HUES6 (cell line): Measurements from ENCODE around the gene UNC13B.

Source experiments
- H3K27ac ChIP-seq: 2 replicates; pipeline ENCODE4 v1.7.0; 2013; ENCODE audit warnings: low read depth, mild to moderate bottlenecking, low read length, inconsistent platforms
- H3K27me3 ChIP-seq: 2 replicates; pipeline ENCODE4 v1.6.1; 2013; ENCODE audit warnings: low read length; ENCODE audit not compliant: control insufficient read depth, insufficient read depth
- H3K36me3 ChIP-seq: 2 replicates; pipeline ENCODE4 v1.6.1; 2013; ENCODE audit warnings: low read length; ENCODE audit not compliant: control insufficient read depth, insufficient read depth
- H3K4me1 ChIP-seq: 2 replicates; pipeline ENCODE4 v1.6.1; 2013; ENCODE audit warnings: low read length; ENCODE audit not compliant: control insufficient read depth, insufficient read depth
- H3K4me3 ChIP-seq: 2 replicates; pipeline ENCODE4 v1.5.1; 2013; ENCODE audit warnings: low read depth, low read length
- H3K9ac ChIP-seq: one replicate; pipeline ENCODE4 v1.6.1; 2013; ENCODE audit warnings: mild to moderate bottlenecking, low read length
- H3K9me3 ChIP-seq: 2 replicates; pipeline ENCODE4 v1.6.1; 2013; ENCODE audit warnings: low read depth, low read length; ENCODE audit not compliant: control insufficient read depth, insufficient read depth

Gene UNC13B

DNA sequence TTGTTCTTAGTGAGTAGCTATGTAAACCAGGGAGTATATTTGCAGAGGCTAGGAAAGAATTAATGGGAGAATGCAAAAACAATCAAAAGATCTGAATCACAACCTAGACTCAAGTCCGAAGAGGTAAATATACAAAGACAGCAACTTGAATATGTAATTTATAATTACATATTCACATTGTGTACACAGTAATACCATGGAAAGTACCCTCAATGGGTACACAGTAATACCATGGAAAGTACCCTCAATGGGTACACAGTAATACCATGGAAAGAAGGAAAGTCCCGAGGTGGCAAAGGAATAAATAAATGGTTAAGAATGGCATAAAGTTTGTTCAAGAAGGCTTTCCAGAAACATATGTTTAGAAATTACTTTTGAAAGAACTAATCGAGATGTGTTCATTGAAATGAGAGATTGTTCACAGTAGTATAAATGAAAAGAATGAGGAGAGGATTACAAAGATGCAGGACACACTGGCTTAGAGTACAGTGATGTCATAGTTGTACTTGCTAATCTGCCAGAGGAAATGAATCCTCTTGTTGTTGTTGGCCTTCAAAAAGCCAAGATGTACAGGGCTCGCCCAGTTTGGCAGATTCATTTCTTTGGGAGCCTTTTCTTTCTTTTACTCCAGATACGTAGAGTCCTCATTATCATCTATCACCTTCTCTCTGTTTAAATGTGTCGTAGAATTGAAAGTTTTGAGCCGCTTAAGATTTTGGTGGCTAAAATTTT, 116.0 kb downstream of the UNC13B start:
- H3K4me1 ChIP-seq = no peaks in the 10 kb centered on the region
- H3K9me3 ChIP-seq = no peaks in the 10 kb centered on the region
- H3K36me3 ChIP-seq = no peaks in the 10 kb centered on the region
- H3K27ac ChIP-seq = no peak overlapping the region
- no peak overlapping the region for H3K9ac ChIP-seq
- no peaks in the 10 kb centered on the region for H3K27me3 ChIP-seq
- H3K4me3 ChIP-seq = no peak overlapping the region

DNA sequence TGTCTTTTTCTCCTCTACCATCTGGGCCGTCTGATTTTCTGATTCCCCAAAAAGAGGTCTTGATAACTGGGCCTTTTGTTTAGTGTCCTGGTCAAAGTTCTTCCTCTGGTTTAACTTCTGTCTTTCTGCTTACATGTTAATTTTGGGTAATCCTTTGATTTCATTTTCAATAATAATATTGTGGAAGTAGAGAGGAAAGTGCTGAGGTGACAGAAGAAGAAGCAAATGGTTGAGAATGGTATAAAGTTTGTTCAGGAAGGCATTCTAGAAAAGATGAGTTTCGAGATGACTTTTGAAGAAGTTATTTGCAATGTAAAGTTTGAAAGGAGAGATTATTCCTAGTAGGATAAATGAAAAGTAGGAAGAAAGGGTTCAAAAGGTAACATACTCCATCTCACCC, 118.1 kb downstream of the UNC13B start:
- Histone ChIP-seq H3K27me3 (no peaks in the 10 kb centered on the region), H3K36me3 (no peaks in the 10 kb centered on the region), H3K9me3 (no peaks in the 10 kb centered on the region), H3K4me3 (no peak overlapping the region), H3K27ac (no peak overlapping the region), H3K4me1 (no peaks in the 10 kb centered on the region), H3K9ac (no peak overlapping the region)

DNA sequence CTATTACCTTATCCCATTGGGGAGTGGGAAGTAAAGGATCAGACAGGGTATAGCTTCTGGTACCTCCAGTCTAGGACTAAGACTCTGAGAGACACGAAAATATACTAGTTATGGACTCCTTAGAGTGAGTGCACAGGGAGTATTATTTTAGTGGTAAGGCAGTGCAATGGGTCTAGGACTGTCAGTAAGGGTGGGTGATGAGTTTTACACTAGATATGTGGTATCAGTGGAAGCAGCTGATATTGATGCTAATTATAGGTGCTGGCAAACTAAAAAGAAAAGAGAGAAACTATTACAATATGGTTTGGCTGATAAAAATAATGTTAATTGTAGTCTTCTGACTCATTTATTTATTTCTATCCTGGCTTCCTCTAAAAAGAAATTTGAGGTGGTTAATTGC, 118.6 kb downstream of the UNC13B start:
- H3K4me1 ChIP-seq = no peaks in the 10 kb centered on the region
- no peak overlapping the region for H3K9ac ChIP-seq
- no peaks in the 10 kb centered on the region for H3K36me3 ChIP-seq
- H3K4me3 ChIP-seq = no peak overlapping the region
- H3K27ac ChIP-seq = no peak overlapping the region
- no peaks in the 10 kb centered on the region for H3K27me3 ChIP-seq
- no peaks in the 10 kb centered on the region for H3K9me3 ChIP-seq

DNA sequence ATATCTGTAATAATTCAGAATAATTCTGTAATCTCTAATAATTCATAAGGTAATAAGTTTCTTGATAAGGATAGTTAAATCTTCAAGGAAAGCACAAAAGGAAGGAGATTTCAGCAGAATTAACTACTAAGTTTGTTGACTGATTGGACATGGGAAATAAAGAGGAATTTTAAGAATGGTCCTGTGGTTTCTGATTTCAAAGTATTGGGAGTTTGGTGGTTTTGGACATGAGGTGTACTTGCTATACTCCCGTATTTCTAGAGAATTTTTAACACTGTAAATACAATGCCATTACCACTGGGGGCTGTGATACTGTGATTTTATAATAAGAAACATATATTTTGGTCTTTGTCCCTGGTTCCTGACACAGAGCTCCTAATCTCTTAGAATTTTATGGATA, 123.9 kb downstream of the UNC13B start:
- H3K27me3 ChIP-seq = no peaks in the 10 kb centered on the region
- H3K27ac ChIP-seq = no peak overlapping the region
- H3K4me3 ChIP-seq = no peak overlapping the region
- H3K36me3 ChIP-seq = no peaks in the 10 kb centered on the region
- no peaks in the 10 kb centered on the region for H3K9me3 ChIP-seq
- H3K4me1 ChIP-seq = no peaks in the 10 kb centered on the region
- no peak overlapping the region for H3K9ac ChIP-seq

DNA sequence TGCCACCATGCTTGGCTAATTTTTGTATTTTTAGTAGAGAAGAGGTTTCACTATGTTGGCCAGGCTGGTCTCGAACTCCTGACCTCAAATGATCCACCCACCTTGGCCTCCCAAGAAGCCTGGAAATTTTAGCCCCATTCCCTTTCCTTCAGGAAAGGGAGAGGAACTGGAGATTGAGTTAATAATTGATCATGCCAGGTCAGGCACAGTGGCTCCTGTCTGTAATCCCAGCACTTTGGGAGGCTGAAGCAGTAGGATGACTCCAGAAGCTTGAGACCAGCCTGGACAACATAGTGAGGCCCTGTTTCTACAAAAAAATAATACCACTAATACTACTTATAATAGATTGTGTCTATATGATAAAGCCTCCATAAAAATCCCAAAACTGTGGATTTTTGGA, 124.6 kb downstream of the UNC13B start:
- Histone ChIP-seq H3K27ac (no peak overlapping the region), H3K9ac (no peak overlapping the region), H3K36me3 (no peaks in the 10 kb centered on the region), H3K9me3 (no peaks in the 10 kb centered on the region), H3K27me3 (no peaks in the 10 kb centered on the region), H3K4me3 (no peak overlapping the region), H3K4me1 (no peaks in the 10 kb centered on the region)

DNA sequence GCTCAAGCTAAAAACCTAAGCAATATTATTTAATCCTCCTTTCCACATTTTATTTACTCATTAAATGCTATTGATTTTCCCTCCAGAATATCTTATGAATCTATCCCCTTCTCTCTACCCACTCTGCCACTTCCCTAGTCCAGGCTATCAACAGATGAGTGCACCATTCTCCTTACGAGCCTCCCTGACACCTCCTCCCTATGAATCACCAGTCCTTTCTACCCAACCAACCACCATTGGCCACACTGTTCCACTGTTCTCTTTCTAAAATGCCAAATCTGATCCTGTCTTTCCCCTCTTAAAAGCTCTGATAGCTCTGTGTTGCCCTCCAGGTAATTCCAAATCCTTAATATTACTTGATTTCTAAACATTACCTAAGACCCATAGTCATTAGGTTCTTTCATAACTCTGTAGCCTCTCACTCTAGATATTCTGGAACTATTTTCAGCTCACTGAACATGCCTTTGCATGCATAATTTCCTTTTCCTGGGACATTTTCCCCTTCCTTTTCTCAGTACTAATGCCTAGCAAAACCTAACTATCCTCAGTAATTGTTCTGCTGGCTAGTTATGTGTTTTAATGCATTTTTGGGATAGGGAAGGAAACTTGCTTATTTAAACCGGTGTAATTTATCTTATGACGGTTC, 126.3 kb downstream of the UNC13B start:
- no peaks in the 10 kb centered on the region for H3K36me3 ChIP-seq
- no peak overlapping the region for H3K9ac ChIP-seq
- H3K4me3 ChIP-seq = no peak overlapping the region
- H3K27me3 ChIP-seq = no peaks in the 10 kb centered on the region
- H3K4me1 ChIP-seq = no peaks in the 10 kb centered on the region
- no peak overlapping the region for H3K27ac ChIP-seq
- no peaks in the 10 kb centered on the region for H3K9me3 ChIP-seq

DNA sequence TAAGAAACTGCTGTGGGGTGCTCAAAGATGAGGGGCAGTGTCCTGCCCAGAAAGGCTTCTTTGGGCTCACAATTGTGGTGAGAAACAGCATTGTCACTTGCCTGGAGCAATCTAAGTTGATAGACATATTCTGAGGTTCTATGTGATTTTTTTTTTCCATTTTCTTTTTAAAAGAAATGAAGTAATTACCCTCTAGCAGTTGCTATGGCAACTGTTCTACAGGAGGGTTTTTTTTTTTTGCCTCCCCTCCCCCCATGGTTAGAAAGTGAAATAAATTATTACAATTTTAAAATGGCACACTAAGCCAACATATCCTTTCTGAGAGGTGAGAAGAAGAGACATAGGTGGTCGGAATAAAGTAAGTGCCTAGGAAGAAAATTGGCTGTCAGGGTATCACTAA, 127.0 kb downstream of the UNC13B start:
- H3K4me1 ChIP-seq = no peaks in the 10 kb centered on the region; the same call in 1 of the 2 replicates
- no peak overlapping the region for H3K4me3 ChIP-seq
- H3K27me3 ChIP-seq = no peaks in the 10 kb centered on the region
- no peak overlapping the region for H3K9ac ChIP-seq
- no peaks in the 10 kb centered on the region for H3K9me3 ChIP-seq
- H3K36me3 ChIP-seq = no peaks in the 10 kb centered on the region
- H3K27ac ChIP-seq = no peak overlapping the region

DNA sequence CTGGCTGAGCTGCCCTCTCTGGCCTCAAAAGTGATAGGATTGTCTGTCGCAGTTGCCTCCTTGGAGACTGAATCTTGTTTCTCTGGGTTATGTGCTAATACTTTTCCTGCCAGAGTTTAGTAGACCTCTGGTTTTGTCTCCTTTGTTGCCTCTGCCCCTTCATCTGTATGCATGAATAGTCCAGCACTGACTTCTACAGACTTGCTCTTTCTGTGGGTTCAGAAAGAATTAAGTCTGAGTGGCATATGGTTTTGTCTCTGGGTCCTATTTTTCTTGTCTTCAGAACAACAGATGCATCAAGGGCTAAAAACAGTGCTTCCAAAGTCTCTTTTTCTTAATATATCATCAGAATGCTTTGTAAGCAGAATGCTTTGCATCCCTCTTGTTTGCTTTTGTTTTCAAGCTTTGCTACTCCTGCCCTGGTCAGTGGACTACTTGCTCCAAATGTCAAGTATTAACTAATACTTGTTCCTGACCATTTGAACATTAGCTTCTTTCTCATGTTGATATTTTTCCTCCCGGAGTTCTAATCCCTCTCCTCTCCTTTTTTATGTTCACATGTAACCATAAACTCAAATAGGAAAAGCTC, 131.7 kb downstream of the UNC13B start:
- Histone ChIP-seq H3K9ac (no peak overlapping the region), H3K27me3 (no peaks in the 10 kb centered on the region), H3K4me3 (no peak overlapping the region), H3K4me1 (no peaks in the 10 kb centered on the region; the same call in 1 of the 2 replicates), H3K36me3 (peaks cover 5% of the 10 kb centered on the region), H3K27ac (no peak overlapping the region), H3K9me3 (no peaks in the 10 kb centered on the region)

DNA sequence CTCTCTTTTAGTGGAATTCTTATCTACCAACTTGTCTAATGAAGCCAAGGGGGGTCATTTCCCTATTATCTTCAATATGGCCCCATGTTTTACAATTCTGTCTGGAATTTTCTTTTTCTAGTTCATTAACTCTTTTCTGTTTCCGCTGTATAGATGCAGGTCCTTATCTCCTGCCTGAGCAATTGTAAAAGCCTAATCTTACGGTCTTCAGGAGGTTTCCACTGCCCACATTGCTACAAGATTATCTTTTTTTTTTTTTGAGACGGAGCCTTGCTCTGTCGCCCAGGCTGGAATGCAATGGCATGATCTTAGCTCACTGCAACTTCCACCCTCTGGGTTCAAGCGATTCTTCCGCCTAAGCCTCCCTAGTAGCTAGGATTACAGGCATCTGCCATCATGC, 132.3 kb downstream of the UNC13B start:
- no peaks in the 10 kb centered on the region for H3K27me3 ChIP-seq
- H3K9me3 ChIP-seq = no peaks in the 10 kb centered on the region
- H3K9ac ChIP-seq = no peak overlapping the region
- no peaks in the 10 kb centered on the region; the same call in 1 of the 2 replicates for H3K4me1 ChIP-seq
- peaks cover 7% of the 10 kb centered on the region for H3K36me3 ChIP-seq
- no peak overlapping the region for H3K4me3 ChIP-seq
- no peak overlapping the region for H3K27ac ChIP-seq

DNA sequence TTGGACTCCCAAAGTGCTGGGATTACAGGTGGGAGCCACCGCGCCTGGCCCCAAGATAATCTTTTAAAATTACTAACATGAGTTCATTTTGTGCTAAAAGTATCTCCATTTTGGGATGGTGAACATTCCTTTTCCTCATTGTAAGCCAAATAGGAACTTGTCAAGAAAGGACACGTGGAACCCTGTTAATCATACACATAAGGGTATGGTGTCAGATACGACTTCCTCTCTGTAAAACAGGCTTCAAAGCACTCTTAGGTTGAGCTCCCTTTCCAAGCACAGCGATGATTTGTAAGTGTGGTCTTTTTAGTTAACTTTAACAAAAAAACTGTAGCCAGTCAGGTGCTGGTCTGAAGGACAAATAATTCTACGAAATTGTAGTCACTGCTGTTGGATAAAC, 132.7 kb downstream of the UNC13B start:
- no peaks in the 10 kb centered on the region for H3K27me3 ChIP-seq
- no peaks in the 10 kb centered on the region for H3K9me3 ChIP-seq
- H3K4me3 ChIP-seq = no peak overlapping the region
- no peaks in the 10 kb centered on the region; the same call in 1 of the 2 replicates for H3K4me1 ChIP-seq
- H3K36me3 ChIP-seq = peaks cover 7% of the 10 kb centered on the region
- no peak overlapping the region for H3K9ac ChIP-seq
- H3K27ac ChIP-seq = no peak overlapping the region

DNA sequence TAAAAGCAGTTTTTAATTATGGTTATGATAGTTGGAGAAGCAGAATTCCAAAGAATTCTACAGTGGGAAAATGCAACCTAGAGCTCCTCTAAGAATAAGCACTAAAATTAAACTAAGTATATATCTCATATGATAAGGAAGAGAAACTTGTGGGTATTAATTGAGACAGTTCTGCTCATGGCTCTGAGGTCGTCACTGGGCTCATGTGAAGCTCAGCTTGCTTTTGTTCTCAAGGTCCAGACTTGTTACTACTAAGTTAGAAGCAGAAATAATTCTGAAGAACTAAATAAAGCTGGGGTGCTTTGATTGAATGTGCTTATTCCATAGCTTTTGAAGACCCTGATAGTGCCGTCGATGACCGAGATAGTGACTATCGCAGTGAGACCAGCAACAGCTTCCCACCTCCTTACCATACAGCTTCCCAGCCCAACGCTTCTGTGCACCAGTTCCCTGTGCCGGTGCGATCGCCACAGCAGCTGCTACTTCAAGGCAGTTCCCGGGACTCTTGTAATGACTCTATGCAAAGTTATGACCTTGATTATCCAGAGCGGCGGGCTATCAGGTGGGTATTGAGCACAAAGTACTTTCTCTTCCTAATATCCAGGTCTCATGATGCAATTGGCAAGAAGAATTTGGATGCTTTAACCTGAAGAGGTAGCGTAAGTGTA, 133.7 kb downstream of the UNC13B start:
- no peak overlapping the region for H3K4me3 ChIP-seq
- H3K9me3 ChIP-seq = no peaks in the 10 kb centered on the region
- no peak overlapping the region for H3K9ac ChIP-seq

More for the DNA sequence above, 133.7 kb downstream of the UNC13B start:
- no peak overlapping the region for H3K27ac ChIP-seq
- no peaks in the 10 kb centered on the region; the same call in 1 of the 2 replicates for H3K4me1 ChIP-seq
- no peaks in the 10 kb centered on the region for H3K27me3 ChIP-seq
- H3K36me3 ChIP-seq = peaks cover 7% of the 10 kb centered on the region
